HS-5 (cell line): Measurements from ENCODE around the gene MED8.

Experiments
- DNase-seq: peaks from one replicate; pipeline ENCODE4 v3.0.0-alpha.2; 2012; ENCODE audit warnings: low read depth

MED8 gene

DNA sequence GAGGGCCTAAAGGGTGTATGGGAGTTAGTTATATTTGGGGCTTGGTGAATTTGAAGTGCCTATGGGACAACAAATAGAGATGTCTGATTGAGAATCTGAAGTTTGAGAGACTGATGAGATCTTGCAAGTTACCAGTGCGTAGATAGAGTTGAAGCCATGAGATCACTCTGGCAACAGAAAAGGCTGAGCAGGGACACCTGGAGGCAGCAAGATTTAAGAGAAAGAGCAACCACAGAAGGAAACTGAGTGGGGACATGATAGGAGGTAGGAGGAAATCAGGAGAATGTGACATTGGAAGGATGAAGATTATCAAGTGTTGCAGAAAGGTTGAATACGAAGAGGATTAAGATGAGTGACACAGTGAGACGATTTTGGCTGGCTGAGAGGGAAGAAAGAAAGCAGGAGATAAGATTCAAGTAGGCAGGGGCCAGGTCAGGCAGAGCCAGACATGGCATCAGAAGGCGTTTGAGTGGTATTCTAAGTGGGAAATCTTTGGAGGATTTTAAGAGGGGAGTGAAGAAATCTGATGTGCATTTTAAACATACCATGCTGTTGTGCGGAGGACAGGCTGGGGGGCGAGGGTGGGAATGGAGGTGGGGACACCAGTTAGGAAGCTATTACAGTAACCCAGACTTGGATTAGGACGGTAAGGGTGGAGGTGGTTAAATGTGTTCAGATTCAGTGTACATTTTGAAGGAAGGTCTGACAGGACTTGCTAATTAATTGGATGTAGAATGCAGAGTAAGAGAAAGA lies 55.0 kb downstream of the MED8 start:
- no peak for DNase-seq
